GM12865 (cell line): ENCODE data around the gene GSPT1.

Experiments
- DNase-seq: peaks from one replicate; pipeline ENCODE4 v3.0.0; 2010; ENCODE audit warnings: low read depth
- H3K4me3 ChIP-seq: 2 replicates; pipeline ENCODE4 v1.5.1; 2011; ENCODE audit warnings: mild to moderate bottlenecking, low read depth, low read length, control low read depth
- TF ChIP-seq, protein P1 (sequence below): IDR thresholded peaks from 2 replicates; pipeline ENCODE4 v1.5.1; 2011; ENCODE audit warnings: low read length, control low read depth, low read depth, inconsistent platforms; ENCODE audit not compliant: insufficient read depth; ENCODE audit errors: missing control alignments

Gene GSPT1

DNA sequence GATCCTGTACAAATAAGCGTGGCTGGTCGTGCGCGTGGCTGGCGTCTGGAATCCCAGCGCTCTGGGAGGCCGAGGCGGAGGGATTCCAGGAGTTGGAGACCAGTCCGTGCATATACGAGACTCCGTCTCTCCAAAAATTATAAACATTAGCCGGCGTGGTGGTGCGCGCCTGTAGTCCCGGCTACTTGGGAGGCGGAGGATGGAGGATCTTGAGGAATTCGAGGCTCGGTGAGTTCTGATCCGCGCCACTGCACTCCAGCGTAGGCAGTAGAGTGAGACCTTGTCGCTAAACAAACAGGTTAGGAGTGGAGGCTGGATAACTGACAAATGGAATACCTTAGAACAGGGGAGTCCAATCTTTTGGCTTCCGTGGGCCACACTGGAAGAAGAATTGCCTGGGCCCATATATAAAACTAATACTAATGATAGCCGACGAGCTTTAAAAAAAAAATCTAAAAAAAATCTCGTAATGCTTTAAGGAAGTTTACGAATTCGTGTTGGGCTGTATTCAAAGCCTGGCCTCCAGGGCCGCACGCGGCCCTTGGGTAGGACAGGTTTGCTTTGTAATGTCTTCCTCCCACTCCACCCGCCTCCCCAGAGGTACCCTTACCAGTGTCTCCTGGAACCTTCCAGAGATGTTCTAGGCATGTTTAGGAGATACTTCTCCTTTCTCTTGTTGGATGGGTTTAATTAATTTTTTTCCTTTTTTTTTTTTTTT lies 63.5 kb downstream of the GSPT1 start:
- peak overlapping the region; percentile 93 for H3K4me3 ChIP-seq
- DNase-seq, result no peak
- TF ChIP-seq, protein P1, sequence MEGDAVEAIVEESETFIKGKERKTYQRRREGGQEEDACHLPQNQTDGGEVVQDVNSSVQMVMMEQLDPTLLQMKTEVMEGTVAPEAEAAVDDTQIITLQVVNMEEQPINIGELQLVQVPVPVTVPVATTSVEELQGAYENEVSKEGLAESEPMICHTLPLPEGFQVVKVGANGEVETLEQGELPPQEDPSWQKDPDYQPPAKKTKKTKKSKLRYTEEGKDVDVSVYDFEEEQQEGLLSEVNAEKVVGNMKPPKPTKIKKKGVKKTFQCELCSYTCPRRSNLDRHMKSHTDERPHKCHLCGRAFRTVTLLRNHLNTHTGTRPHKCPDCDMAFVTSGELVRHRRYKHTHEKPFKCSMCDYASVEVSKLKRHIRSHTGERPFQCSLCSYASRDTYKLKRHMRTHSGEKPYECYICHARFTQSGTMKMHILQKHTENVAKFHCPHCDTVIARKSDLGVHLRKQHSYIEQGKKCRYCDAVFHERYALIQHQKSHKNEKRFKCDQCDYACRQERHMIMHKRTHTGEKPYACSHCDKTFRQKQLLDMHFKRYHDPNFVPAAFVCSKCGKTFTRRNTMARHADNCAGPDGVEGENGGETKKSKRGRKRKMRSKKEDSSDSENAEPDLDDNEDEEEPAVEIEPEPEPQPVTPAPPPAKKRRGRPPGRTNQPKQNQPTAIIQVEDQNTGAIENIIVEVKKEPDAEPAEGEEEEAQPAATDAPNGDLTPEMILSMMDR, result no peak

- DNase-seq, result peak; percentile 97
- TF ChIP-seq, protein P1, result no peak
- H3K4me3 ChIP-seq, result peak within 1 kb of the TSS; percentile 93
Measured at GRCh38 chr16:11851294-11852091, 64.3 kb downstream of the GSPT1 start, which contains the start of gene RSL1D1. Gene RSL1D1, minus strand, starts transcription at chr16:11851542. Its CDS starts 30 bp downstream, at chr16:11851512.

- no peak overlapping the region for H3K4me3 ChIP-seq
- no peak for DNase-seq
- TF ChIP-seq, protein P1, result no peak
Measured at GRCh38 chr16:11848842-11849241, 66.9 kb downstream of the GSPT1 start.

DNA sequence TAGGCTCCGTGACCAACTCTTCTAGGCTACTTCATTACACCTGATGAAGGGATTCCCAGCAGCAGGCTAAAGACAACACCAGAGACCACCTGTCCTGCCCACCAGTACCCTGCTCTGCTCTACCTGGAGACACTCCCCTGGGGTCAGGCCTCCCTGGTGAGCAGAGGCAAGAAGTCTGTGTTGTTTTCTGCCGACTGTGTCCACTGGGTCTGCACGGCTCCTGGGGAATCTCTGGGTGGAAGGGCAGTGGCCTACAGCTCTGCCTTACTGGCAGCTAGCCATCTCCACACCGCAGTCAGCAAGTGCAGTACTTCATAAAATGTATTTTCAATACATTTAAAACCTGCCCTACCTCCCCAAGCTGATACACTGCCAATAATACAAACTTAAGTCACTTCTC lies 71.3 kb downstream of the GSPT1 start:
- DNase-seq, result no peak
- H3K4me3 ChIP-seq, result no peak overlapping the region
- TF ChIP-seq, protein P1, result no peak

- no peak overlapping the region for H3K4me3 ChIP-seq
- TF ChIP-seq, protein P1, result no peak
- DNase-seq, result no peak
Measured at GRCh38 chr16:11843861-11844260, 71.9 kb downstream of the GSPT1 start.

DNA sequence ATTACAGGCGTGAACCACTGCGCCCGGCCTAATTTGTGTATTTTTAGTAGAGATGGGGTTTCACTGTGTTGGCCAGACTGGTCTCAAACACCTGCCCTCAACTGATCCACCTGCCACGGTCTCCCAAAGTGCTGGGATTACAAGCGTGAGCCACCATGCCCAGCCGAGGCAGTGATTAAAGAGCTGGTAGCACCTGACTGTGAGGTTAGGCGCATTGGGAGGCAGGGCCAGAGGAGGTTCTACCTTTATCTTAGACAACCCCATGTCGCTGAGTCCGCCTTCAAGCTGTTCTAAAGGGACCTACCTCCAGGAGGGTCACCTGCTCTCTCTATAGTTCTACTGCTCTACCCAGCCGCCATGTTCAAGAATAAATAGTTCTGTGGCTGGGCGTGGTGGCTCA lies 72.5 kb downstream of the GSPT1 start:
- TF ChIP-seq, protein P1, result no peak
- H3K4me3 ChIP-seq, result no peak overlapping the region
- no peak for DNase-seq
